Activated CD8-positive, alpha-beta memory T cell treated with anti-CD3 and anti-CD28 coated beads for 36 hours (primary cell): ENCODE data around the gene DOCK3. TPM values are rescaled to one million over a fixed set of nuclear protein-coding genes. Genes with fewer than 3 reads are reported as not detected.

Experiments used
- CTCF ChIA-PET: fragments of 350-600 bp; sonication (Branson Sonifier 250); formaldehyde crosslinking; loops from one replicate; lab custom pipeline; 2021; ENCODE audit warnings: antibody characterized with exemption; lab: Charles Lee
- POLR2A ChIA-PET: fragments of 350-600 bp; sonication (Branson Sonifier 250); formaldehyde crosslinking; loops from one replicate; lab custom pipeline; 2021; ENCODE audit warnings: antibody characterized with exemption; lab: Charles Lee
- total RNA-seq, 2 experiments: library from RNA; stranded (reverse); gene quantifications; one replicate each; pipeline ENCODE4 v1.2.3, GENCODE V29; 2021

The DOCK3 gene
- total RNA-seq, 2 experiments from 2014 or later: 2.1 to 2.5 TPM

DNA sequence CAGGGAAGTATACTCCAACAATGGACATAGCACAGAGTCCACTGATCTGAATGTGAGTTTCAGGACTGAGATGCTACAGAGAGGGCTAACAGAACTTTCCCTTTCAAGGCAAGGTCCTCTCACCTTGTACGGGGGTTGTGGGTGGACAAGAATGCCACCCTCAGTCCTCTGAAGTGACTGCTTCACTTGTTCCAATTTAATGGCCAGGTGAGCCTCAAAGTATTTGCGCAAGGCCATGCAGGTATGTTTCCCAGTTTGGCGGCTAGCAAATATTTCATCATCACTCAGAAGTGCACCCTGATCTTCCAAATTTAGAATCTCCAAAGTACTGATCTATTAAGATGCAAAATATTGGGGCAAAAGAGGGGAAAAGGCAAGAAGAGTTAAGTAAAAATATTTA lies 754.4 kb downstream of the DOCK3 start:
- POLR2A ChIA-PET: no interaction called here

More for the DNA sequence above, 754.4 kb downstream of the DOCK3 start:
- CTCF ChIA-PET: interaction anchor here (1.2 to 1.5 kb wide), 3 partner anchors 19 to 46 kb away, joined by 3 to 4 read pairs (median 4); no protein-coding TSS in a partner anchor

Other genes with a start within 250 kb of the DOCK3 start
- gene CACNA2D2, start 171.3 kb upstream of the DOCK3 start, total RNA-seq: under 1 TPM; 0.55 to 0.67 TPM
- gene C3orf18, start 107.2 kb upstream of the DOCK3 start, total RNA-seq: 10 to 100 TPM; 11.3 to 12.7 TPM
- 10 to 100 TPM; 58.6 to 59.7 TPM for gene HEMK1, start 105.4 kb upstream of the DOCK3 start, total RNA-seq
- 100 to 1,000 TPM; 219 to 220 TPM for gene CISH, start 63.2 kb upstream of the DOCK3 start, total RNA-seq
- gene MAPKAPK3, start 57.8 kb upstream of the DOCK3 start, total RNA-seq: 100 to 1,000 TPM; 169 to 170 TPM